Amniotic stem cell (primary cell): ENCODE measurements around the gene HACD1.

Experiments used
- DNase-seq: peaks from one replicate; lab custom pipeline; 2025; lab: John Stamatoyannopoulos, UW

Gene HACD1

DNA sequence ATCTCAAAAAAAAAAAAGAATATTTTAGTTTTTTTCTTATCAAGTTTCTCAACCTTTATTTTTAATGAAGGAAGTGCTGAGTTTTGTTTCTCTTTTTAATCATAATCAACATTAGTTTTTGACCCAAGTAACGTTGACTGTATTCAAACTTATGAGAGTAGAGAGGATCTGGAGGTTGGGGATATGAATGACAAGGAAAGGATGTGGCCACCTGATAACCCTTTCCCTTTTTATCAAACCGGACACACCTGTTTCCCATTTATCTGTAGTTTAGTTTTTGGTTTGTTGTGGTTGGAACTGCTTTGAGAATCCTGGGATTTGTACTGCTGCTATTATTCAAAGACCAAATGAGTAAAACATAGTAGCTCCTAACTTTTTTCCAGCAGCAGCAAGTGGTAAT is 38.6 kb downstream of the HACD1 start:
- no peak for DNase-seq

DNA sequence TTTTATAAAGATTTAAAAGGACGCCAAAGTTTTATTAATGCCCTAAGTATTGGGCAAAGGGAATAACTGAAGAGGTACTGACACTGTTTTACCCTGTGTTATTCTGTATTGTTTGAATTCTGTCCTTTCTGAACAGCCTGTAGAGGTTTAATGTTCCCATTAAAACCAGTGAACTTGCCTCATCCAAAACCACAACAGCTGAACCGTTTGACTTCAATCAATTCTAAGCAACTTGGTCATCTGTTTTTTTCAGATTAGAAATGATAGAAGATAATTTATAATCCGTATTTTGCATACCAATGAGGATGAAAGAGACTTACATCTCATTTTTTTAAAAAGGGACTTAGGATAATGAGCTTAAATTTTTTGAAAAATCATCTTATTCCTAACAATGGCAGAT is 40.4 kb downstream of the HACD1 start:
- DNase-seq: no peak

DNA sequence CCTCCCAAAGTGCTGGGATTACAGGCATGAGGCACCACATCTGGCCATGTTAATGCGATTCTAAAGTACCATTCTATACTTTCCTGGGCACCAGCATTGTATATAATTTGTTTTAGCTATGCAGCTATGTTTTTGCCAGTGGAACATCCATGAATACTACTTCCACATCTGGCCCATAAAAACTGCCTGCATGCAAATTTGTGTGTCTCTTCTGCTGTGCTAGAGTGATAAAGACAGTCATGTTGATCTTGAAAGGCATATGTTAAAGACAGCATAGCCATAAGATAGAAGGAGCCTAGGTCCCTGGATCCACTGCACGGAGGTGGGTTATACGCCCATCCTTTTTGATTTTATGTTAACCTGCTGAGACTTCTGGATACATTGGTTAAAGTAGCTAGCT is 52.3 kb downstream of the HACD1 start:
- no peak for DNase-seq

DNA sequence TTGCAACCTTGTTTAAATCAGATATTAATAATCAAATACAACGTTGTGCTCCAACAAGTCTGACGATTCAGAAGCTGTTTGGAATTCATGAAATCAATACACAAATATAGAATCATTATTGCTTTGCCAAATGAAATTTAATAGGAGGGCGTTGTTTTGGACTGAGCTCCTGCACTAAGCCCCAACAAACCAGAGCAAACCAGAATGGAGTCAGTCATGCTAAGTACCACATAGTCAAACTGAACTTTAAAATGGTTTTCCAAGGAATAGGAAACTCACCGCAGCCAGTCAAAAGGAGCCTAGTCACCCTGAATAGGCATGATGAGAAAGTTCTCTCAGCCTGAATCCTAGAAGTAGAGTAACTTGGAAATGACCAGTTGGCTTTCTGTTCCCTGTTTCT is 53.7 kb downstream of the HACD1 start:
- no peak for DNase-seq

- no peak for DNase-seq
Measured at GRCh38 chr10:17562614-17563013, 54.6 kb downstream of the HACD1 start.

- no peak for DNase-seq
Measured at GRCh38 chr10:17561111-17561510, 56.1 kb downstream of the HACD1 start.

DNA sequence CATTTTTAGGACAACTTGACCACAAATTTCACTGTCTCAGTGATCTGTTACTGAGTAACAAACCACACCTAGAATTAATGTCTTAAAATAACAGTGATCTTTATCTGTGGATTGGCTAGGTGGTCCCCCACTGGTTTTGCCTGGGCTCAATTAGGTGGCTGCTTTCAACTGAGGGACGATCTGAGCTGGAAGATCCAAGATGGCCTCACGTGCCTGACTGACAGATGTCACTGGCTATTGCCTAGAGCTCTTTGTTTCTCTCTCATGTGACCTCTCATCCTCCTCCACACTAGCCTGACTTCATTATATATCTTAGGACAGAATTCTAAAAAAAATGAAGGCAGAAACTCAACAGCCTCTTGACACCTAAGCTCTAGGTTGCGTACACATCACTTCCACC is 59.7 kb downstream of the HACD1 start:
- no peak for DNase-seq

- DNase-seq: no peak
Measured at GRCh38 chr10:17548770-17549169, 68.4 kb downstream of the HACD1 start.

- DNase-seq: no peak
Measured at GRCh38 chr10:17548162-17548561, 69.0 kb downstream of the HACD1 start.

- no peak for DNase-seq
Measured at GRCh38 chr10:17547060-17547459, 70.1 kb downstream of the HACD1 start.

- DNase-seq: no peak
Measured at GRCh38 chr10:17544465-17544864, 72.7 kb downstream of the HACD1 start.
